HepG2 (cell line): Measurements from ENCODE around the gene COPE.

Experiments
- CTCF ChIP-seq: sonication (generic); formaldehyde crosslinking; IDR thresholded peaks from 2 replicates; pipeline ENCODE4 v1.5.0; 2020; ENCODE audit warnings: mild to moderate bottlenecking, missing genetic modification reagents, moderate library complexity
- GTF2F1 ChIP-seq: fragments of 150-350 bp; IDR thresholded peaks from 2 replicates; pipeline ENCODE4 v1.6.1; 2014; ENCODE audit warnings: low read length
- KDM5A ChIP-seq: fragments of 200-600 bp; sonication (generic); IDR thresholded peaks from 2 replicates; pipeline ENCODE4 v1.7.0; 2018; ENCODE audit warnings: antibody characterized with exemption, mild to moderate bottlenecking, low read length, borderline replicate concordance
- MIXL1 ChIP-seq: IDR thresholded peaks from 2 replicates; pipeline ENCODE4 v1.6.1; 2016
- PHF8 ChIP-seq: sonication (generic); formaldehyde crosslinking; IDR thresholded peaks from 2 replicates; pipeline ENCODE4 v1.5.0; 2020; ENCODE audit warnings: missing genetic modification reagents
- RAD51 ChIP-seq: fragments of 450-650 bp; IDR thresholded peaks from 2 replicates; pipeline ENCODE4 v1.6.1; 2016; ENCODE audit warnings: borderline replicate concordance
- ZBTB33 ChIP-seq: sonication (generic); formaldehyde crosslinking; IDR thresholded peaks from 2 replicates; pipeline ENCODE4 v1.4.0; 2020; ENCODE audit warnings: missing genetic modification reagents
- ZNF317 ChIP-seq: sonication (generic); formaldehyde crosslinking; IDR thresholded peaks from 2 replicates; pipeline ENCODE4 v1.5.0; 2020; ENCODE audit warnings: mild to moderate bottlenecking, missing genetic modification reagents
- ZNF768 ChIP-seq: sonication (generic); formaldehyde crosslinking; IDR thresholded peaks from 2 replicates; pipeline ENCODE4 v1.4.0; 2020; ENCODE audit warnings: missing genetic modification reagents
- TF ChIP-seq, protein P1 (sequence below): sonication (generic); formaldehyde crosslinking; IDR thresholded peaks from 2 replicates; pipeline ENCODE4 v1.9.0; 2021; ENCODE audit warnings: missing genetic modification reagents, borderline replicate concordance

- TF ChIP-seq ZBTB33 (CRISPR knock-in tag) (no peak), MIXL1 (CRISPR knock-in tag) (no peak), PHF8 (CRISPR knock-in tag) (no peak), RAD51 (no peak), KDM5A (no peak), CTCF (CRISPR knock-in tag) (no peak), ZNF317 (CRISPR knock-in tag) (no peak), GTF2F1 (no peak), ZNF768 (CRISPR knock-in tag) (no peak)
- TF ChIP-seq, protein P1, sequence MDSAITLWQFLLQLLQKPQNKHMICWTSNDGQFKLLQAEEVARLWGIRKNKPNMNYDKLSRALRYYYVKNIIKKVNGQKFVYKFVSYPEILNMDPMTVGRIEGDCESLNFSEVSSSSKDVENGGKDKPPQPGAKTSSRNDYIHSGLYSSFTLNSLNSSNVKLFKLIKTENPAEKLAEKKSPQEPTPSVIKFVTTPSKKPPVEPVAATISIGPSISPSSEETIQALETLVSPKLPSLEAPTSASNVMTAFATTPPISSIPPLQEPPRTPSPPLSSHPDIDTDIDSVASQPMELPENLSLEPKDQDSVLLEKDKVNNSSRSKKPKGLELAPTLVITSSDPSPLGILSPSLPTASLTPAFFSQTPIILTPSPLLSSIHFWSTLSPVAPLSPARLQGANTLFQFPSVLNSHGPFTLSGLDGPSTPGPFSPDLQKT (CRISPR knock-in tag), result no peak
Measured at GRCh38 chr19:18948075-18948975, 29.1 kb upstream of the COPE start.
